Measurements from ENCODE around the gene EML4.

DNA sequence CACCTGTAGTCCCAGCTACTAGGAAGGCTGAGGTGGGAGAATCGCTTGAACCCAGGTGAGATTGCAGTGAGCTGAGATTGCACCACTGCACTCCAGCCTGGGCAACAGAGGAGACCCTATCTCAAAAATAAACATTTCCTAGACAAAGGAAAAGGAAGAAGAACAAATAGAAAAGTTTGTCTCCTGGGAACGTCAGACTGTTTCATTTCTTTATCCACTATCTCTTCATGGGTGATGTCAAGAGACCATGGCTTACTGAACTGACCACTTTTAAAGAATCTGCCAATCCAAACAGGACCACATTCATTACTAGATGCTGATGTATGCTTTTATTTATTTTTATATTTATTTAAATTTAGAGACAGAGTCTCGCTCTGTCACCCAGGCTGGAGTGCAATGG is 165.1 kb downstream of the EML4 start:
- TF ChIP-seq, protein P1, sequence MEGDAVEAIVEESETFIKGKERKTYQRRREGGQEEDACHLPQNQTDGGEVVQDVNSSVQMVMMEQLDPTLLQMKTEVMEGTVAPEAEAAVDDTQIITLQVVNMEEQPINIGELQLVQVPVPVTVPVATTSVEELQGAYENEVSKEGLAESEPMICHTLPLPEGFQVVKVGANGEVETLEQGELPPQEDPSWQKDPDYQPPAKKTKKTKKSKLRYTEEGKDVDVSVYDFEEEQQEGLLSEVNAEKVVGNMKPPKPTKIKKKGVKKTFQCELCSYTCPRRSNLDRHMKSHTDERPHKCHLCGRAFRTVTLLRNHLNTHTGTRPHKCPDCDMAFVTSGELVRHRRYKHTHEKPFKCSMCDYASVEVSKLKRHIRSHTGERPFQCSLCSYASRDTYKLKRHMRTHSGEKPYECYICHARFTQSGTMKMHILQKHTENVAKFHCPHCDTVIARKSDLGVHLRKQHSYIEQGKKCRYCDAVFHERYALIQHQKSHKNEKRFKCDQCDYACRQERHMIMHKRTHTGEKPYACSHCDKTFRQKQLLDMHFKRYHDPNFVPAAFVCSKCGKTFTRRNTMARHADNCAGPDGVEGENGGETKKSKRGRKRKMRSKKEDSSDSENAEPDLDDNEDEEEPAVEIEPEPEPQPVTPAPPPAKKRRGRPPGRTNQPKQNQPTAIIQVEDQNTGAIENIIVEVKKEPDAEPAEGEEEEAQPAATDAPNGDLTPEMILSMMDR (IDR thresholded peaks at IDR 0.05; ENCODE audit: borderline replicate concordance, extremely low read depth, low read length, poor library complexity, severe bottlenecking): no peak
- TF ChIP-seq EZH2 (IDR thresholded peaks at IDR 0.05; ENCODE audit: borderline replicate concordance, low read depth, low read length, severe bottlenecking): no peak
